ENCODE results near the gene TMEM200A. TPM values are rescaled to one million over a fixed set of nuclear protein-coding genes. Genes with fewer than 3 reads are reported as not detected.

The TMEM200A gene
- total and polyA plus RNA-seq, 2 of the 8 experiments (the other 6 are each of a cell fraction or from before 2014, with no cell fraction given), result 6.2 to 13.9 TPM

GRCh38 chr6:130326496-130326895 is 39.3 kb upstream of the TMEM200A start:
- POLR2A ChIA-PET (ENCODE audit: partially characterized antibody), result no interaction called here
- Histone ChIP-seq H4K8ac (ENCODE audit: extremely low read depth, insufficient read depth, low read length) (no peak overlapping the region), H4K5ac (ENCODE audit: insufficient read length, low read depth, low read length) (no peak overlapping the region), H3K4ac (replicated peaks; ENCODE audit: insufficient read length, low read depth, low read length) (no peak overlapping the region), H4K20me1 (replicated peaks in 1 of 2; ENCODE audit: control insufficient read depth in 1 of 2, insufficient read depth in 2 of 2, low read length in 2 of 2) (peaks cover 0 to 1% of the 10 kb centered on the region in 2 experiments), H3K4me1 (replicated peaks in 1 of 4; ENCODE audit: control insufficient read depth in 3 of 4, insufficient read depth in 4 of 4, low read length in 3 of 4) (no peaks in the 10 kb centered on the region), H2BK5ac (ENCODE audit: low read depth, low read length) (no peak overlapping the region), H3K36me3 (ENCODE audit: control insufficient read depth in 2 of 4, insufficient read depth in 4 of 4, low read length in 3 of 4) (no peaks in the 10 kb centered on the region), H2BK20ac (ENCODE audit: low read length) (no peak overlapping the region), H4K91ac (replicated peaks; ENCODE audit: insufficient read length, low read length) (no peak overlapping the region), H2BK120ac (replicated peaks; ENCODE audit: low read depth, low read length) (no peak overlapping the region), H3K27ac (ENCODE audit: low read depth, low read length) (no peak overlapping the region), H3K27me3 (replicated peaks in 1 of 4; ENCODE audit: control insufficient read depth in 3 of 4, extremely low read depth in 1 of 4, insufficient read depth in 3 of 4, low read length in 3 of 4) (no peaks in the 10 kb centered on the region), H3K9me3 (ENCODE audit: insufficient read depth in 2 of 2, low read depth in 1 of 2, low read length in 1 of 2) (no peaks in the 10 kb centered on the region), H3K79me1 (ENCODE audit: low read depth, low read length) (no peaks in the 10 kb centered on the region), H3K4me2 (ENCODE audit: insufficient read depth in 1 of 2, low read depth in 2 of 2, low read length in 2 of 2) (no peak overlapping the region), H3K56ac (replicated peaks; ENCODE audit: insufficient read length, low read depth, low read length) (no peak overlapping the region), H3K23me2 (ENCODE audit: low read depth, low read length) (no peaks in the 10 kb centered on the region), H3K4me3 (ENCODE audit: extremely low read depth in 1 of 4, insufficient read depth in 2 of 4, low read depth in 3 of 4, low read length in 4 of 4) (no peak overlapping the region), H3K18ac (ENCODE audit: extremely low read depth, low read length) (no peak overlapping the region), H3K79me2 (ENCODE audit: control insufficient read depth in 1 of 2, insufficient read depth in 2 of 2, low read length in 2 of 2) (no peaks in the 10 kb centered on the region), H2BK12ac (ENCODE audit: low read depth, low read length) (no peak overlapping the region), H3K23ac (ENCODE audit: insufficient read length) (no peak overlapping the region), H3K9ac (replicated peaks in 1 of 4; ENCODE audit: extremely low read depth in 1 of 4, low read depth in 3 of 4, low read length in 3 of 4) (no peak overlapping the region), H2AFZ (ENCODE audit: low read length) (no peak overlapping the region), H2BK15ac (ENCODE audit: low read length) (no peak overlapping the region), H3K14ac (ENCODE audit: insufficient read length) (no peak overlapping the region), H2AK5ac (ENCODE audit: low read depth, low read length) (no peak overlapping the region)
- CTCF ChIA-PET (ENCODE audit: partially characterized antibody), result interaction anchor here (1.6 to 2.1 kb wide), 3 partner anchors 13 to 372 kb away, joined by 4 to 8 read pairs (median 6); no protein-coding TSS in a partner anchor
- whole genome bisulfite sequencing, 2 experiments (ENCODE audit: extremely low coverage in 1 of 2, insufficient coverage in 1 of 2, insufficient read length in 1 of 2, insufficient replicate concordance in 2 of 2, low coverage in 1 of 2, low lambda C conversion rate in 2 of 2, missing lambda C conversion rate in 1 of 2), result 88% methylated on average over 3 of the region's 3 CpGs; no CpG with 5 or more reads in 1 of the 2 experiments
- DNase-seq (ENCODE audit: low read depth in 1 of 2, low spot score in 2 of 2) (no peak), FAIRE-seq (no peak)
- TF ChIP-seq CBX5 (IDR thresholded peaks at IDR 0.05; ENCODE audit: low read depth, low read length) (no peak), CREB1 (IDR thresholded peaks at IDR 0.05) (no peak), SUZ12 (IDR thresholded peaks at IDR 0.05; ENCODE audit: low read length) (no peak), BRCA1 (IDR thresholded peaks at IDR 0.05; ENCODE audit: low read depth, low read length) (no peak), ASH2L (IDR thresholded peaks at IDR 0.05; ENCODE audit: low read length) (no peak), CHD2 (IDR thresholded peaks at IDR 0.05; ENCODE audit: low read length) (no peak)
